A549 (cell line): ENCODE measurements around the gene MOK. TPM values are rescaled to one million over a fixed set of nuclear protein-coding genes. Genes with fewer than 3 reads are reported as not detected.

Experiments used
- ATAC-seq, 2 experiments: fragments of 200-7000 bp in 1 of 2; fragments of >200 bp in 1 of 2; cut with Nextera tagmentation in 1 of 2; cut with Tn5 transposase in 1 of 2; 3 replicates each; pipeline versions ENCODE4 v1.8.0 to v1.9.1; 2018 to 2020; ENCODE audit warnings: mild to moderate bottlenecking in 1 of 2, moderate library complexity in 1 of 2
- CTCF ChIA-PET: fragments of 300-600 bp; sonication (Branson Sonifier 250); formaldehyde crosslinking; extraction: SDS; loops from one replicate; lab custom pipeline; 2021; ENCODE audit warnings: antibody characterized with exemption, inconsistent platforms; lab: Yijun Ruan, JAX
- POLR2A ChIA-PET: fragments of 350-600 bp; formaldehyde crosslinking; extraction: SDS; loops from one replicate; lab custom pipeline; 2021; ENCODE audit warnings: antibody characterized with exemption, inconsistent platforms; lab: Yijun Ruan, JAX
- DNase-seq, 2 experiments: peaks; one replicate each; pipeline versions ENCODE4 v3.0.0 to v3.0.0-alpha.2; 2011 to 2016; ENCODE audit warnings: low read depth in 1 of 2, low spot score in 1 of 2
- FAIRE-seq: peaks from 2 replicates; lab custom pipeline; 2011; peaks lifted over from hg19 to GRCh38; lab: Jason Lieb, UNC
- H3K27ac ChIP-seq, 2 experiments: fragments of >200 bp; sonication (Bioruptor Twin); formaldehyde crosslinking; 3 replicates each; pipeline ENCODE4 v1.5.1; 2016 to 2017
- H3K4me1 ChIP-seq: fragments of >200 bp; sonication (Bioruptor Twin); formaldehyde crosslinking; 3 replicates; pipeline ENCODE4 v1.6.1; 2016
- H3K4me2 ChIP-seq: fragments of >200 bp; sonication (Bioruptor Twin); formaldehyde crosslinking; 3 replicates; pipeline ENCODE4 v1.6.1; 2016
- H3K4me3 ChIP-seq: fragments of >200 bp; sonication (Bioruptor Twin); formaldehyde crosslinking; 3 replicates; pipeline ENCODE4 v1.5.1; 2016
- H3K9me3 ChIP-seq: fragments of >200 bp; sonication (Bioruptor Twin); formaldehyde crosslinking; 3 replicates; pipeline ENCODE4 v1.6.1; 2016
- BHLHE40 ChIP-seq: IDR thresholded peaks from 2 replicates; pipeline ENCODE4 v1.6.1; 2012; ENCODE audit warnings: low read depth, low read length, inconsistent platforms
- CBX8 ChIP-seq: fragments of 200-600 bp; sonication (generic); IDR thresholded peaks from 2 replicates; pipeline ENCODE4 v1.6.1; 2016
- CHD2 ChIP-seq: fragments of 150-350 bp; IDR thresholded peaks from 2 replicates; pipeline ENCODE4 v1.6.1; 2014; ENCODE audit warnings: low read length; ENCODE audit not compliant: partially characterized antibody
- FOSB ChIP-seq: fragments of 250-450 bp; sonication (Bioruptor Pico); IDR thresholded peaks from 2 replicates; pipeline ENCODE4 v1.5.0; 2020; ENCODE audit warnings: mild to moderate bottlenecking, moderate library complexity
- GATA3 ChIP-seq: IDR thresholded peaks from 2 replicates; pipeline ENCODE4 v1.6.1; 2012; ENCODE audit warnings: borderline replicate concordance
- HDAC2 ChIP-seq: fragments of 200-600 bp; sonication (generic); IDR thresholded peaks from 2 replicates; pipeline ENCODE4 v1.6.1; 2016
- HEYL ChIP-seq: fragments of 250-450 bp; sonication (Bioruptor Pico); IDR thresholded peaks from 2 replicates; pipeline ENCODE4 v1.8.0; 2021; ENCODE audit warnings: mild to moderate bottlenecking, moderate library complexity
- MAFK ChIP-seq: fragments of 450-650 bp; IDR thresholded peaks from 2 replicates; pipeline ENCODE4 v1.6.1; 2014; ENCODE audit not compliant: partially characterized antibody
- MYC ChIP-seq: IDR thresholded peaks from 2 replicates; pipeline ENCODE4 v1.6.1; 2012; ENCODE audit warnings: mild to moderate bottlenecking, inconsistent platforms, low read length, improper control_type of control experiment, borderline replicate concordance
- RAD21 ChIP-seq, 2 experiments: fragments of >200 bp in 1 of 2; sonication (Bioruptor Twin) in 1 of 2; formaldehyde crosslinking in 1 of 2; IDR thresholded peaks in 1 of 2; conservative IDR thresholded peaks in 1 of 2; 2 replicates in 1 of 2; 3 replicates in 1 of 2; pipeline ENCODE4 v1.6.1; 2012 to 2018; ENCODE audit warnings: inconsistent platforms in 1 of 2
- RCOR1 ChIP-seq: fragments of 150-350 bp; IDR thresholded peaks from 2 replicates; pipeline ENCODE4 v1.6.1; 2014; ENCODE audit warnings: antibody characterized with exemption, low read length, low read depth
- RFX5 ChIP-seq: fragments of 450-650 bp; IDR thresholded peaks from 2 replicates; pipeline ENCODE4 v1.7.1; 2014; ENCODE audit warnings: antibody characterized with exemption, mild to moderate bottlenecking, moderate library complexity
- TP53 ChIP-seq: fragments of 250-450 bp; sonication (Bioruptor Pico); IDR thresholded peaks from 2 replicates; pipeline ENCODE4 v1.5.0; 2021; ENCODE audit warnings: mild to moderate bottlenecking, moderate library complexity
- ZC3H11A ChIP-seq: fragments of 450-650 bp; IDR thresholded peaks from 2 replicates; pipeline ENCODE4 v1.6.1; 2014; ENCODE audit warnings: antibody characterized with exemption, mild to moderate bottlenecking
- WGBS: methylation state at CpG from one replicate; pipeline ENCODE4 v1.1.6; 2017; ENCODE audit errors: missing lambda C conversion rate; 5-methylcytosine and 5-hydroxymethylcytosine counted together
- polyA plus RNA-seq, 4 experiments: library from polyadenylated mRNA; depleted of rRNA in 3 of 4; stranded (reverse); fragments of >200 nt; fragmentation: RNase III in 1 of 4; extraction: RNeasy Plus Mini Kit Qiagen cat#74134 plus additional on column Dnase treatment in 1 of 4; gene quantifications; 2 replicates in 3 of 4; 3 replicates in 1 of 4; pipeline ENCODE4 v1.2.3, GENCODE V29; 2011 to 2017
- TF ChIP-seq, protein P1 (sequence below): fragments of 250-450 bp; sonication (Bioruptor Pico); IDR thresholded peaks from 2 replicates; pipeline ENCODE4 v1.5.0; 2020; ENCODE audit warnings: low read depth, mild to moderate bottlenecking, moderate library complexity
- TF ChIP-seq, protein P2 (sequence below): IDR thresholded peaks from 2 replicates; pipeline ENCODE4 v1.6.1; 2012; ENCODE audit warnings: low read depth, borderline replicate concordance
- TF ChIP-seq, protein P3 (sequence below): IDR thresholded peaks from 2 replicates; pipeline ENCODE4 v1.6.1; 2012
- TF ChIP-seq, protein P4 (sequence below): fragments of >200 bp; sonication (Bioruptor Twin); formaldehyde crosslinking; IDR thresholded peaks from 2 replicates; pipeline ENCODE4 v1.6.1; 2016
- TF ChIP-seq, protein P5 (sequence below): fragments of 250-450 bp; sonication (Bioruptor Pico); IDR thresholded peaks from 2 replicates; pipeline ENCODE4 v1.5.0; 2021; ENCODE audit warnings: mild to moderate bottlenecking, moderate library complexity, borderline replicate concordance
- TF ChIP-seq, protein P6 (sequence below): fragments of >200 bp; sonication (Bioruptor Twin); formaldehyde crosslinking; IDR thresholded peaks from 3 replicates; pipeline ENCODE4 v1.6.1; 2016

MOK gene
- polyA plus RNA-seq, 2 of the 4 experiments (the other 2 are of a cell fraction): 12.6 to 18.5 TPM

DNA sequence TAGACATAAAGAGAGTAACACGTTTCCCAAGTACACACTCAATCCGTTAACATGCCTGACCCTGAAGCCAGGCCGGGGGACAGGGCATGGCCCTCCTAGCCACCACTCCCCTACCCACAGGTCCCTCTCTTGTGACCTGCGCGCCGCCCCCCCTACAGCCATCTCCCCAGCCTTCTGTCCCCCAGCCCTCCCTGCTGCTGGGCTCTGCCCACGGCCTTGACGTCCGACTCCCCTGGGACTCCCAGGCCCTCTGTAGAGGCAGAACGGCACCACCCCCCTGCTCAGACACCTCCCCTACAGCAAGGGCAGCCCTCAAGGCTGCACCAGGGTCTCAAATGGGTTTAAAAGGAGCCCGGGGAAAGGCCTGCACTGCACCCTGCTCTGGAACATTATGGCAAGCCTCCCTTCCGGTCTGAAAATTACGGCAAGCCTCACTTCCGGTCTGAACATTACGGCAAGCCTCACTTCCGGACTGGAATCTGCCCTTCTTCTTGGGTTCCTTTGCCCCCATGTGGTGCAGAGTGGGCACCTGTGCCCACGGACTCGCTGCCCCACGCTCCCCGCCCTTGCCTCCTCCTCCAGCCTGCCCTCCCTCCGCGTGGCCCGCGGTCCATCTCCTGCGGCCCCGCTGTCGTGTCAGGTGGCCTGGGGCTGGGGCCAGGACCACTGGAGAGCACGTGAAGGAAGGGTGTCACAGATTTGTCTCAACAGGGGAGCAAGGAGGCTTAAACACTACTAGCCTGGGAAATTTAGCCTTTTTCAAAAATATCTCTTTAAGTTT lies 77.6 kb downstream of the MOK start:
- FAIRE-seq: no peak
- 94% methylated on average over 28 of the region's 28 CpGs for WGBS
- no peak for ATAC-seq
- TF ChIP-seq, protein P1, sequence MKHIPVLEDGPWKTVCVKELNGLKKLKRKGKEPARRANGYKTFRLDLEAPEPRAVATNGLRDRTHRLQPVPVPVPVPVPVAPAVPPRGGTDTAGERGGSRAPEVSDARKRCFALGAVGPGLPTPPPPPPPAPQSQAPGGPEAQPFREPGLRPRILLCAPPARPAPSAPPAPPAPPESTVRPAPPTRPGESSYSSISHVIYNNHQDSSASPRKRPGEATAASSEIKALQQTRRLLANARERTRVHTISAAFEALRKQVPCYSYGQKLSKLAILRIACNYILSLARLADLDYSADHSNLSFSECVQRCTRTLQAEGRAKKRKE: no peak
- no peak for TF ChIP-seq RFX5
- TF ChIP-seq, protein P2, sequence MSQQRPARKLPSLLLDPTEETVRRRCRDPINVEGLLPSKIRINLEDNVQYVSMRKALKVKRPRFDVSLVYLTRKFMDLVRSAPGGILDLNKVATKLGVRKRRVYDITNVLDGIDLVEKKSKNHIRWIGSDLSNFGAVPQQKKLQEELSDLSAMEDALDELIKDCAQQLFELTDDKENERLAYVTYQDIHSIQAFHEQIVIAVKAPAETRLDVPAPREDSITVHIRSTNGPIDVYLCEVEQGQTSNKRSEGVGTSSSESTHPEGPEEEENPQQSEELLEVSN: no peak
- TF ChIP-seq, protein P3, sequence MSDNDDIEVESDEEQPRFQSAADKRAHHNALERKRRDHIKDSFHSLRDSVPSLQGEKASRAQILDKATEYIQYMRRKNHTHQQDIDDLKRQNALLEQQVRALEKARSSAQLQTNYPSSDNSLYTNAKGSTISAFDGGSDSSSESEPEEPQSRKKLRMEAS: no peak
- TF ChIP-seq TP53 (CRISPR knock-in tag): no peak
- TF ChIP-seq, protein P4, sequence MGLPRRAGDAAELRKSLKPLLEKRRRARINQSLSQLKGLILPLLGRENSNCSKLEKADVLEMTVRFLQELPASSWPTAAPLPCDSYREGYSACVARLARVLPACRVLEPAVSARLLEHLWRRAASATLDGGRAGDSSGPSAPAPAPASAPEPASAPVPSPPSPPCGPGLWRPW: no peak
- CTCF ChIA-PET: interaction anchor here (0.9 to 6.9 kb wide), 4 partner anchors 11 to 89 kb away, joined by 4 to 52 read pairs (median 7); no protein-coding TSS in a partner anchor
- no peak for DNase-seq
- Histone ChIP-seq H3K4me2 (no peak overlapping the region), H3K4me1 (no peaks in the 10 kb centered on the region), H3K4me3 (no peak overlapping the region), H3K27ac (no peak overlapping the region), H3K9me3 (no peaks in the 10 kb centered on the region)
- POLR2A ChIA-PET: no interaction called here

DNA sequence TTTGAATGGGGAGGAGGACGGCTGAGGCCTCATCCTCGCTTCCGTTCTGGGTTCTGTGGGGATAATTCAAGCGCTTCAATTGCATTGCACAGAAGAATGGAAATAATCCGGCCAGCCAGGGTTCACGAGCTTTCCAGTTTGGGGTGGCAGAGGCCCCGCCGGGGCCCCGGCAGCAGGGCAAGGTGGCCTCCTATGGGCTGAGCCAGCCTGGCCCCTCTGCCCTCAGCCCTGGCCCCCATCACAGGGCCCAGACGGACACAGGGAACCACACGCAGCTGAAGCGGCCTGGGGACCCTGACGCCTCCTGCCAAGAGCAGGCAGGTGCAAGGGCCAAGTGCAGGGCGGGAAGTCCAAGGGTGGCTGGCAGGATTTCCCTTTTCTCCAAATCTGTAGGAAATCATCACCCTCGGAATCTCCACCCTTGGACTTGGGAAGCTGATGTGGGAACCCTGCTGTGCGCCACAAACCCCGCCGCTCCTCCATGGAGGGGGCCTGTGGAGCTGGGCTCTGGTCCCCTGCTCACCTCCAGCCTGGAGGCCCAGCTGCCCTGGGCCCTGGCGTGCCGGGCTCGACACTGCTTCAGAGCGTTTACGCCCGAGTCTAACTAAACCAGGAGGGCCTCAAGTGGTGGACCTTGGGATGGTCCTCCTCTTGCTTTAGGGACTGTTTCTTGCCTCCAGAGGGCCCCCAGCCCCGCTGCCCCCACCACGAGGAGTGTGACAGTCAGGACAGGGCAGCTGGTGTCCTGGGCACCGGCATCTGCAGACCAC lies 78.4 kb downstream of the MOK start:
- 94% methylated on average over 26 of the region's 27 CpGs for WGBS
- Histone ChIP-seq H3K4me2 (no peak overlapping the region), H3K27ac (no peak overlapping the region), H3K9me3 (no peaks in the 10 kb centered on the region), H3K4me3 (no peak overlapping the region), H3K4me1 (no peaks in the 10 kb centered on the region)
- FAIRE-seq (no peak), DNase-seq (no peak), ATAC-seq (peak in 1 of 2 experiments; percentile 32; a peak in 3 of 6 replicates)
- ChIA-PET POLR2A (no interaction called here), CTCF (interaction anchor here (0.6 to 1.9 kb wide), 4 partner anchors 10 to 88 kb away, joined by 3 to 5 read pairs (median 4); no protein-coding TSS in a partner anchor)
- TF ChIP-seq BHLHE40 (no peak), MAFK (no peak), CBX8 (no peak), CHD2 (no peak), RCOR1 (no peak)

DNA sequence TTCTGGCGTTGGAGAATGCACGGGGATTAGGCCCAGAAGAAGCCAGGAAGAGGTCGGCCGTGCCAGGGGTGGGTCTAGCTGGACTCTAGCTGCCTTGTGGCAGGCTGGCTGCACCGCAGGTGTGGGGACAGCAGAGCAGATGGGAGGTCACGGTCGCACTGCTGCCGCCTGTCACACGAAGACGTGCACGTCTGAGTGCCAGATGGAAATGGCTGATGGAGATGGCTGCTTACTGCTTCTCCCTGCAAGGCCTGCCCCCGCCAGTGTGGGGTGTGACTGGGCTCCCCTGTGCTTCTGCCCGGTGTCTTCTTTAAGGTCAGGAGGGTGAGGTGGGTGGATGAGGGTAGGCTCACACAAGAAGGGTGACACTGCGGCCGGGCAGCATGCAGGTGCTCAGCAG lies 79.0 kb downstream of the MOK start:
- CTCF ChIA-PET: interaction anchor here (0.6 to 1.9 kb wide), 5 partner anchors 9 to 88 kb away, joined by 3 to 5 read pairs (median 4); no protein-coding TSS in a partner anchor

More for the DNA sequence above, 79.0 kb downstream of the MOK start:
- Histone ChIP-seq H3K9me3 (no peaks in the 10 kb centered on the region), H3K4me2 (no peak overlapping the region), H3K4me3 (no peak overlapping the region), H3K27ac (no peak overlapping the region), H3K4me1 (no peaks in the 10 kb centered on the region)
- no peak for DNase-seq
- FAIRE-seq: no peak
- 92% methylated on average over 15 of the region's 15 CpGs for WGBS
- no peak for ATAC-seq
- POLR2A ChIA-PET: no interaction called here
- TF ChIP-seq, protein P4: no peak
- TF ChIP-seq RAD21 (conservative IDR thresholded peaks at IDR 0.05 in 1 of 2, IDR thresholded peaks at IDR 0.05 in 1 of 2) (no peak), HEYL (CRISPR knock-in tag) (no peak), MYC (no peak), GATA3 (no peak), FOSB (CRISPR knock-in tag) (no peak), ZC3H11A (no peak), HDAC2 (no peak)
- TF ChIP-seq, protein P5, sequence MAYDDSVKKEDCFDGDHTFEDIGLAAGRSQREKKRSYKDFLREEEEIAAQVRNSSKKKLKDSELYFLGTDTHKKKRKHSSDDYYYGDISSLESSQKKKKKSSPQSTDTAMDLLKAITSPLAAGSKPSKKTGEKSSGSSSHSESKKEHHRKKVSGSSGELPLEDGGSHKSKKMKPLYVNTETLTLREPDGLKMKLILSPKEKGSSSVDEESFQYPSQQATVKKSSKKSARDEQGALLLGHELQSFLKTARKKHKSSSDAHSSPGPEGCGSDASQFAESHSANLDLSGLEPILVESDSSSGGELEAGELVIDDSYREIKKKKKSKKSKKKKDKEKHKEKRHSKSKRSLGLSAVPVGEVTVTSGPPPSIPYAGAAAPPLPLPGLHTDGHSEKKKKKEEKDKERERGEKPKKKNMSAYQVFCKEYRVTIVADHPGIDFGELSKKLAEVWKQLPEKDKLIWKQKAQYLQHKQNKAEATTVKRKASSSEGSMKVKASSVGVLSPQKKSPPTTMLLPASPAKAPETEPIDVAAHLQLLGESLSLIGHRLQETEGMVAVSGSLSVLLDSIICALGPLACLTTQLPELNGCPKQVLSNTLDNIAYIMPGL (CRISPR knock-in tag): no peak
- TF ChIP-seq, protein P6, sequence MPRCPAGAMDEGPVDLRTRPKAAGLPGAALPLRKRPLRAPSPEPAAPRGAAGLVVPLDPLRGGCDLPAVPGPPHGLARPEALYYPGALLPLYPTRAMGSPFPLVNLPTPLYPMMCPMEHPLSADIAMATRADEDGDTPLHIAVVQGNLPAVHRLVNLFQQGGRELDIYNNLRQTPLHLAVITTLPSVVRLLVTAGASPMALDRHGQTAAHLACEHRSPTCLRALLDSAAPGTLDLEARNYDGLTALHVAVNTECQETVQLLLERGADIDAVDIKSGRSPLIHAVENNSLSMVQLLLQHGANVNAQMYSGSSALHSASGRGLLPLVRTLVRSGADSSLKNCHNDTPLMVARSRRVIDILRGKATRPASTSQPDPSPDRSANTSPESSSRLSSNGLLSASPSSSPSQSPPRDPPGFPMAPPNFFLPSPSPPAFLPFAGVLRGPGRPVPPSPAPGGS: no peak
- TF ChIP-seq, protein P2: no peak
